GM18499 (cell line): ENCODE measurements around the gene ASAP2.

Experiments used
- ATAC-seq: cut with Tn5 transposase; IDR thresholded peaks from one replicate; pipeline ENCODE4 v1.9.1; 2021; ENCODE audit warnings: moderate number of reproducible peaks; ENCODE audit not compliant: insufficient read depth, unreplicated experiment

The ASAP2 gene

DNA sequence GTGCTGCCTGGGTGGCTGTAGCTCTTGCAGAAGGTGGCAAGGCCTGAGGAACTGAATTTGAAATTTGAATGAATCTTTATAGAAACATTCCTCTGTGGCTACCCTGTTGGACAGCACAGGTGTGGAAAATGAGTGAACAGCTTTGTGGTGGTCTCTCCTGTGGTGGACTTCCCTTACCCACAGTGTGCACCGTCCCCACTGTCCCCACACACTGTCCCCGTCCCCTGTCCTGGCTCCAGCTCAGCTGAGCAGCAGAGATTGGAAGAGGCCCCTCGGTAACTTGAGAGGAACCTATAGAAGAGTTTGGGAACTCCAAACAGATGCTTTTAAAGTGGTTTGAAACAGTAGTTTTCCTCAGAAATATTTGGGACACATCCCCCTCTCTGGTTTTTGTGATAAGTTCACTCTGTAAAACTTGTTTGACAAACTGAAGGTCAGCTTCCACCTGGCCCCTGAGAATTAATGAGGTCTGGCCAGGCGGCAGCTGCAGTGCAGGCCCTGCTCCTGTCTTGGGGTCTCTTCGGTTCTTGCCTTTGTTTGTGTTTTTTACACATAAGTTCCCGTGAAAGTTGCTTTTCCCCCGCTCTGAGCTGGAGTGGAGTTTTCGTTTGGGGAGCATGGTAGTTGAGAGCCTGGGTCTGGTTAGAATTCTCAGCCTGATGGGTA lies 63.2 kb downstream of the ASAP2 start:
- no peak for ATAC-seq

GRCh38 chr2:9271091-9271490 lies 64.5 kb downstream of the ASAP2 start:
- ATAC-seq: no peak

DNA sequence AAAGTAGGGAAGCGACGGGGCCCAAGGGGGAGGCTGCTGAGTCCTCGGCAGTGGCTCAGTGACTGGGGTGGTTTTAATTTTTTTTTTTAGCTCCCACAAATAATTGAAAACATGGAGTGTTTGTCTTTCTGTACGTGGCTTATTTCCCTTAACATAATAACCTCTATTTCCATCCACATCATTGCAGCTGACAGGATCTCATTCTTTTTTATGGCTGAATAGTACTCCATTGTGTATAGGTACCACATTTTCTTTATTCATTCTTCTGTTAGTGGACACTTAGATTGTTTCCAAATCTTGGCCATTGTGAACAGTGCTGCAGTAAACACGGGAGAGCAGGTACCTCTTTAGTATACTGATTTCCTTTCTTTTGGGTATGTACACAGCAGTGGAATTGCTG lies 65.1 kb downstream of the ASAP2 start:
- no peak for ATAC-seq

DNA sequence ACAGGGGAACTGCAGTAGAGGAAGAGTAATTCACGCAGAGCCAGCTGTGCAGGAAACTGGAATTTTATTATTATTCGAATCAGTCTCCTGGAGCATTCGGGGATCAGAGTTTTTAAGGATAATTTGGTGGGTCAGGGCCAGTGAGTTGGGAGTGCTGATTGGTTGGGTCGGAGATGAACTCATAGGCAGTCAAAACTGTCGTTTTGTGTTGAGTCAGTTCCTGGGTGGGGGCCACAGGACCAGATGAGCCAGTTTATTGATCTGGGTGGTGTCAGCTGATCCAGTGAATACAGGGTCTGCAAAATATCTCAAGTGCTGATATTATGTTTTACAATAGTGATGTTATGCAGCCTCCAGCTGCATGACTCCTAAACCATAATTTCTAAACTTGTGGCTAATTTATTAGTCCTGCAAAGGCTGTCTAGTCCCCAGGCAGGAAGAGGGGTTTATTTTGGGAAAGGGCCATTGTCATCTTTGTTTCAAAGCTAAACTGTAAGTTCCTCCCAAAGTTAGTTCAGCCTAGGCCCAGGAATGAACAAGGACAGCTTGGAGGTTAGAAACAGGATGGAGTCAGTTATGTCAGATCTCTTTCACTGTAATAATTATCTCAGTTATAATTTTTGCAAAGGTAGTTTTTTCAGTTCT lies 67.0 kb downstream of the ASAP2 start:
- no peak for ATAC-seq

- no peak for ATAC-seq
These were observed 68.2 kb downstream of the ASAP2 start for GRCh38 chr2:9274701-9275343.

DNA sequence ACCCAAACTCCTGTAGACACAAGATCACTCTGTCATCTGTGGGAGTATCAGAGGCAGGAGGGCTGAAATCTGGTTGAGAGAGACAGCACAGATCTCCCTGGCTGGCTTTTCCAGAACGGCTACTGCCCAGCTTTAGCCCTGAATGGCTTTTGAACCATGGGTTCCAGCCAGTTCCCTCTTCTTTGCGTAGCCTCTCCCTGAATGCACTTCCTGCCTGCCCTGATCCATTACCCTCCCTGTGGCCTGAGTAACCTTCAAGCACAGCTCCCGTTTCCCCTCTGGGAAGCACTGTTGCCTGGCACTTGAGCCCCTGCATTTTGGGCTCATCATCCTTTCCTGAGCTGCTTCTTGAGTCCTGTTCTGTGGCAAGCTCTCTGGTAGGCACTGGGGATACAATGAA lies 68.8 kb downstream of the ASAP2 start:
- no peak for ATAC-seq

GRCh38 chr2:9276074-9276473 lies 69.5 kb downstream of the ASAP2 start:
- no peak for ATAC-seq

- ATAC-seq: no peak
These were observed 70.4 kb downstream of the ASAP2 start for GRCh38 chr2:9276901-9277451.

DNA sequence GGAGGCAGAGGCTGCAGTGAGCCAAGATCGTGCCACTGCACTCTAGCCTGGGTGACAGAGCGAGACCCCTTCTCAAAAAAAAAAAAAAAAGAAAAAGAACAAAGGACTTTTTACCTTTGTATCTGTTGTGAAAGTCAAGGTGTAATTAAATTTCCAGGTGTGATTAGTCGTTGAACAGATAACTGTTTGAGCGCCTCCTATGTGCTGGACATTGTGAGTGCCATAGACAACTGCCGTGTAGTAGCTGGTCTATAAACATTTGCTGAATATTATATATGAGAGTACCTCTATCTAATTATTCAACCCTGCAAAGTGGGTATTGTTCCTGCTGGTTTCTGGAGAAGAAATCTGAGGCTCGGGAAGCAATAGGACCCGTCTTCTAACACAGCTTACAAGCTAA lies 71.8 kb downstream of the ASAP2 start:
- ATAC-seq: no peak

DNA sequence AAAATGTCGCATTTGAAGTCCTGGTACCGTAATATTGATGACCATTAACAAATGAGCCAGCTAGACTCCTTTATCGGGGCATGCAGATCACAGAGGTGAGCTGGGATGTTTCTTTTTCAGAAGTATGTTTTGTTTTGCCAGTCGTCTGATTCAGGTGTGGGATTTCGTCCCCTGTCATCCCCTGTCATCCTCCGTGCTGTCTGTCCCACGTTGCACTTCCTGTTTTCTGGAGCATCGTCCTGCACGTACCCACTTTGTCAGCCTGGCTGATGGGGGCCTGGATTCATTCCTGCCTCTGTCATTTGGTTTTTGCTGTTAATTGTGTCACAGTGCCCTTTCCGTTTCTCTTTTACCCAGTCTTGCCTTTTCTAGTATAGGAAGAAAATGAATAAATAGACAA lies 72.8 kb downstream of the ASAP2 start:
- ATAC-seq: no peak

DNA sequence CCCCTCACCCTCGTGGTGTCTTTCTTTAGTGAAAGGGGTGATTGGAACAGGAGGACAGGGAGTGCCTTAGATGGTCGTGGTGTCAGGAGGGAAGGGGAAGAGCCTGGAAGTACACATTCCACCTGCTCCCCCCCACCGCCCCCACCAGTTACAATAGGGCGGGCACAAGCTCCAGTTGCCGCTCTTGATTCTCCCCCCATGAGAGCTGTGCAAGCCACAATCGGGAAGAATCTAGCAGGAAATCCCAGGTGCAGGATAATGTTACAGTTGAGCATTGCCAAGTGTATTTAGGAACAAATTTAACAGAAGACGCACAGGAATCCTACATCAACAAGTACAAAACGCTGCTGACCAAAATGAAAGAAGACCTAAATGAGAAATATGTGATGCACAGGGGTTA lies 73.6 kb downstream of the ASAP2 start:
- no peak for ATAC-seq

DNA sequence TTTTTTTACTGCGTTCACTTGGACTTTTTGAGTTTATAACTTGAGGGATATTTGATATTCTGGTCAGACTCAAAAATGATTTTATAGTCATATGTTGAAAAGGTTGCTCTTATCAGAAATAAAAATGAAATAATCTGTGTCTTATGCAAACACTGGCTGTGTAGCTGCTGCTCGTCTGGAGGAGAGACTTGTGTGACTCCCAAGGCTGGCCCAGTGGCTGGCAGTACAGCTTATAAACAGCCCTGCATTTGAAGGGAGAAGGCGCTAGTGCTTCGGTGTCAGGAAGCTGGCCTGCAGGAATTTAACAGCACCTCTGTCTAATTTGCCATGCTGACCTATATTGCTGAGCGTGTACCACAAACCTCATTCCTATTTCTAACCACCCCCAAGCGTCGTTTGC lies 74.5 kb downstream of the ASAP2 start:
- ATAC-seq: no peak

DNA sequence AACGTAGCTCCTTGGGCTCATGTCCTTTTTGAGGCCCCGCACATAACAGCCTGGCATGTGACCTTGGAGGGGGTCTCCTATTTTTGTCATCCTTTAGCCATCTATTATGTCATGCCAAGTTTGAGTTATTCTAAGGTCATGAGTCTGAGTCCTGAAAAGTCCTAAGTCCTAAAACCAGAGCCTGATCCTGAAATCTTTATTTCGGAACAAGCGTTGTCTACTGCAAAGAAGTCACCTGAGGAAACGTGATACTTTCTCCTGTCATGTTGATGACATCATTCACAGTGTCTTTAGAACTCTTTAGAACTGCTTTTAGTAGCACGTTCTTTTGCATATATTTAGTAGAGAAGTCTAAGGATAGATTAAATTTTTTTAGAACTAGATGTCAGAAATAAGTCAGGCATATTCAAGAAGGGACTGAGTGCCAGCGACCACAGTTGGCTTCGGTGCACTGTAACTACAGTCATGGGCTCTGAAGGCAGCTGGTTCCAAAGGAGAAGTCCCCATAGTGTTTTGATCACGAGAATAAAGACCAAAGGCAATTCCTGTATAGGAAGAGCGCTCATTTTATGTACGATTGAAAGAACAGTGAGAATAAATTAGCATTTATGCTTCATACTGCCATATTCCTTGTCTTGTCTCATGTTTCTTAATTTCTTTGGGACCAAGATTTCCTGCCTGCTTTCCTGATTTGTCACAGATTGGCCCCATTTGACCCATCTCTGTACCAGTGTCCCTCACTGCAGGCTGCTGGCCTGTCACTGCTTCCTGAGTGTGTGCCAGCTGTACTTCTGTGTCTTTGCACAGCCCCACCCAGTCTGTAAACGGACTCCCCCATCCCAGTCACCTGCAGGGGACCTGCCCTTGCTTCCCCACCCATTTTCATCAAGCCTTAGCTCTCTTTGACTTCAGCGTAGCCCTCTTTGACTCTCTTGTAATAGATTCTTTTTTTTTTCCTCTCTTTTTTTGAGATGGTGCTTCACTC lies 75.8 kb downstream of the ASAP2 start:
- ATAC-seq: no peak

- no peak for ATAC-seq
These were observed 78.1 kb downstream of the ASAP2 start for GRCh38 chr2:9284521-9285297.

- no peak for ATAC-seq
These were observed 78.8 kb downstream of the ASAP2 start for GRCh38 chr2:9285385-9285920.

DNA sequence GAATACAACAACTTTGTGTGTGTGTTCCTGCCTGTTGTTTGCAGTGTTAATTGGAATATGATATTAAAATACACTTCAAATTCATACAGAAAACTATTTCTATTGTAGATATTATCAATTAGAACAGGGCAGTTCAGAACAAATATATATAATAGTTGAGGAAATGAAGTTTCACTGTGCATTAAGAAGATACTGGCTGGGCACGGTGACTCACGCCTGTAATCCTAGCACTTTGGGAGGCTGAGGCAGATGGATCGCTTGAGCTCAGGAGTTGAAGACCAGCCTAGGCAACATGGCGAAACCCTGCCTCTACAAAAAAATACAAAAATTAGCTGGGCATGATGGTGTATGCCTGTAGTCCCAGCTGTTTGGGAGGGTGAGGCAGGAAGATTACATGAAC lies 79.3 kb downstream of the ASAP2 start:
- ATAC-seq: no peak

DNA sequence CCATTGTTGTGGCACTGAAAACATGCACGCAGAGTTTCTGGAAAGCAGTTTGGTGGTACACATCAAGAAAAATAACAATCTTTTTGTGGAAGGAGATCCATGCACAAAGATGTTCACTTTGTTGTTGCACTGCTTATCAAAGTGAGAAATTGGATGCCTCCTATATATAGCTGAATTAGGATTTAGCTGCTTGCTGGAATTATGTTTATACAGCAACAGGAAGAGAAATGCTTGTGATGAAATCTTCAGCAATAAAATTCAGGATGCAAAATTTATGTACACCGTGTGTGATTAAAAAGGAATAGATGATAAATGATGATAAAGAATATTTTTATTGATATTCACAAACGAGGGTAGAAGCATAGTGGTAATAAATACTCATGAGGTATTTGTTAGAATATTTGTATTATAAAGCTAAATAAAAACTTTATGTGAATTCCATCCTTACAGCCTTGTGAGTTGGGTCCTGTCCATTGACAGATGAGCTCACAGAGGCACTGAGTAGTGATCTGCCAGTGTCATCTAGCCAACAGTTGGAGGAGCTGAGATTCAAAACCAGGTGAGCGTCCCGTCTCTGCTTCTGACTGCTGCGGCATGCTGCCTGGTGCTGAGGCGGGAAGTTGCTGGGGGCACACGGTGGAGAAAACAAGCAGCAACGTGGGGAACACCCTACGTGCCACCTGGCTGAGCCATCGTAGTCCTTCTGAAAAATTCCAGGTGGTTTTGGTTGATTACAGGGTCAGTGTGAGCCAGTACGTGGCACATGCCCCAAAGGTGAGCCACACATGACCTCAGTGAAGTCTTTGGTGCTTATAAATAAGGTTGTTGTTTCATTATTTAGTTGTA lies 80.2 kb downstream of the ASAP2 start:
- ATAC-seq: no peak

- ATAC-seq: no peak
These were observed 80.9 kb downstream of the ASAP2 start for GRCh38 chr2:9287400-9288045.
